Peyer's patch (tissue), 4 donors: Measurements from ENCODE around the gene SENP5.

Experiments used
- CTCF ChIP-seq, 6 experiments: fragments of 450-650 bp in 4 of 6; fragments of 200-600 bp in 2 of 6; sonication (generic) in 1 of 6; IDR thresholded peaks; one replicate each; pipeline ENCODE4 v1.5.1; 2017 to 2019; ENCODE audit warnings: antibody characterized with exemption in 6 of 6, mild to moderate bottlenecking in 3 of 6, moderate library complexity in 1 of 6
- POLR2A ChIP-seq, 2 donors: fragments of 450-650 bp; IDR thresholded peaks; one replicate each; pipeline ENCODE4 v1.5.1; 2017; ENCODE audit warnings: antibody characterized with exemption in 2 of 2, mild to moderate bottlenecking in 2 of 2, moderate library complexity in 2 of 2

GRCh38 chr3:196867155-196867506 lies 589 bp upstream of the SENP5 start:
- TF ChIP-seq CTCF (IDR thresholded peaks at IDR 0.05) (no peak), POLR2A (IDR thresholded peaks at IDR 0.05) (no peak)
